Adrenal gland (tissue), 19 donors: ENCODE measurements around the gene NPFF. TPM values are rescaled to one million over a fixed set of nuclear protein-coding genes. Genes with fewer than 3 reads are reported as not detected.
"Not testable (repeated sequence)": the region's sequence is repeated elsewhere in the genome, so short reads cannot be mapped to it uniquely, and the experiment has no call there.

Experiments
- DNase-seq, 7 donors: peaks; one replicate each; pipeline ENCODE4 v3.0.0-alpha.2; 2019 to 2020
- H3K27ac ChIP-seq, 5 donors: fragments of 200-600 bp; sonication (generic) in 4 of 5; 1 replicate in 3 of 5; 2 replicates in 2 of 5; pipeline versions ENCODE4 v1.5.1 to v1.8.0; 2016 to 2020; ENCODE audit warnings: mild to moderate bottlenecking in 1 of 5
- H3K27me3 ChIP-seq: fragments of 200-600 bp; 2 replicates; pipeline ENCODE4 v1.8.0; 2021
- H3K36me3 ChIP-seq, 2 donors: fragments of 200-600 bp; replicated peaks in 1 of 2; 1 replicate in 1 of 2; 2 replicates in 1 of 2; pipeline versions ENCODE4 v1.5.1 to v1.8.0; 2018 to 2022
- H3K4me1 ChIP-seq, 2 donors: fragments of 200-600 bp; replicated peaks in 1 of 2; 1 replicate in 1 of 2; 2 replicates in 1 of 2; pipeline versions ENCODE4 v1.5.1 to v1.8.0; 2018 to 2021
- H3K4me3 ChIP-seq, 4 donors: fragments of 200-600 bp; sonication (generic) in 3 of 4; one replicate each; pipeline ENCODE4 v1.5.1; 2016 to 2018
- H3K9me3 ChIP-seq, 3 donors: fragments of 200-600 bp; sonication (generic) in 1 of 3; replicated peaks in 1 of 3; 1 replicate in 2 of 3; 2 replicates in 1 of 3; pipeline versions ENCODE4 v1.5.1 to v1.8.0; 2016 to 2021
- CTCF ChIP-seq, 6 experiments: fragments of 450-650 bp in 4 of 6; fragments of 200-600 bp in 2 of 6; sonication (generic) in 1 of 6; IDR thresholded peaks; 1 replicate in 5 of 6; 2 replicates in 1 of 6; pipeline versions ENCODE4 v1.5.1 to v1.8.0; 2016 to 2021; ENCODE audit warnings: antibody characterized with exemption in 6 of 6, mild to moderate bottlenecking in 2 of 6, moderate library complexity in 1 of 6
- POLR2A ChIP-seq, 2 donors: fragments of 450-650 bp; IDR thresholded peaks; one replicate each; pipeline ENCODE4 v1.6.1; 2017; ENCODE audit warnings: antibody characterized with exemption in 2 of 2, mild to moderate bottlenecking in 2 of 2, moderate library complexity in 1 of 2
- WGBS, 4 donors: extraction: QIAGEN DNeasy Blood & Tissue Kit in 2 of 4; methylation state at CpG; one replicate each; pipeline versions ENCODE4 v1.1.5 to v1.1.7; 2013 to 2017; 5-methylcytosine and 5-hydroxymethylcytosine counted together
- intact Hi-C, 2 donors: fragments of 100-400 bp; cut with DNase I; formaldehyde crosslinking; loops; one replicate each; pipeline versions ENCODE4 v1.14.1 to v1.15.0; 2022 to 2023
- long read RNA-seq, 10 donors: library from polyadenylated mRNA in 3 of 10; unstranded in 2 of 10; stranded (forward) in 1 of 10; transcript quantifications; one replicate each; pipeline ENCODE4 v2.0.0 and lab custom pipeline, GENCODE V29; 2021 to 2026
- polyA plus RNA-seq, 3 donors: library from polyadenylated mRNA; stranded (reverse); fragments of 200-250 nt in 2 of 3; fragments of 350-450 nt in 1 of 3; fragmentation: Illumina TruSeq in 1 of 3; extraction: RNeasy Lipid Tissue Mini Kit (QIAGEN cat#74804) in 1 of 3; gene quantifications; one replicate each; pipeline ENCODE4 v1.2.3, GENCODE V29; 2013 to 2014
- total RNA-seq, 9 donors: library from RNA; depleted of rRNA in 4 of 9; stranded (reverse); fragments of >200 nt in 4 of 9; fragments of 120-200 nt in 1 of 9; fragmentation: NEBNext Ultra II Directional in 1 of 9; extraction: Animal tissue kit (Norgen Biotek cat#: 25700) in 1 of 9; gene quantifications; one replicate each; pipeline versions ENCODE4 v1.1.0 to v1.2.4, GENCODE V29; 2013 to 2023
- donor health status: healthy with polysubstance abuse.
- donor health status: Bipolar disorder and iron deficiency.
- donor health status: DM: yes; HTN: yes; CAD: no.
- donor health status: DM: no; HTN: no; CAD: no.
- donor health status: DM: no; HTN: no; CAD: no.
- donor health status: DM: yes; HTN: yes; CAD: no.

The NPFF gene
- total RNA-seq (under 1 TPM in 1 of 9 donors, not detected in 8; 0.78 TPM), polyA plus RNA-seq (under 1 TPM in 1 of 3 donors, not detected in 2; 0.27 TPM)
- long read RNA-seq, donor 1 = 0 reads
- long read RNA-seq, donor 2 = 0 reads
- long read RNA-seq, donor 3 = 0 reads
- long read RNA-seq, donor 4 = 0 reads
- long read RNA-seq, donor 5 = 0 reads
- long read RNA-seq, donor 6 = 0 reads
- long read RNA-seq, donor 7 = 0 reads
- long read RNA-seq, donor 8 = 0 reads
- long read RNA-seq, donor 9 = 0 reads
- long read RNA-seq, donor 10 = 0 reads

GRCh38 chr12:53506881-53507602, at the start of gene NPFF:
Gene NPFF (minus strand): TSS chr12:53507484. CDS start chr12:53507474, 10 bp downstream.
- 85 to 98% (median 88%) methylated on average over 6 to 9 of the region's 9 CpGs for WGBS, 4 donors
- H3K27me3 ChIP-seq = no peaks in the 10 kb centered on the region
- peaks cover 0 to 49% of the 10 kb centered on the region in 2 donors for H3K36me3 ChIP-seq
- TF ChIP-seq POLR2A (IDR thresholded peaks at IDR 0.05) = no peak
- TF ChIP-seq CTCF (IDR thresholded peaks at IDR 0.05) = no peak
- H3K4me1 ChIP-seq = peaks cover 8 to 31% of the 10 kb centered on the region in 2 donors
- peak within 1 kb of the TSS in 3 of 5 donors; percentile 74 to 90 (median 78) for H3K27ac ChIP-seq
- no peaks in the 10 kb centered on the region for H3K9me3 ChIP-seq
- H3K4me3 ChIP-seq = no peak within 1 kb of the TSS
- no peak for DNase-seq
- intact Hi-C loops = loop anchor here in 1 of 2 donors (5.0 to 10.0 kb wide), 2 partner anchors 155 to 182 kb away; partner anchors contain the start of gene AAAS

GRCh38 chr12:53552361-53553327, 45.4 kb upstream of the NPFF start:
- TF ChIP-seq POLR2A (IDR thresholded peaks at IDR 0.05) = no peak
- TF ChIP-seq CTCF (IDR thresholded peaks at IDR 0.05) = no peak
- peaks cover 0 to 31% of the 10 kb centered on the region in 2 donors for H3K36me3 ChIP-seq
- intact Hi-C loops = no loop called here
- peaks cover 0 to under 1% of the 10 kb centered on the region in 2 donors for H3K4me1 ChIP-seq
- no peak overlapping the region for H3K4me3 ChIP-seq
- no peak overlapping the region for H3K27ac ChIP-seq
- no peaks in the 10 kb centered on the region for H3K27me3 ChIP-seq
- no peaks in the 10 kb centered on the region for H3K9me3 ChIP-seq
- whole genome bisulfite sequencing, 4 donors = 88 to 91% (median 89%) methylated on average over 13 to 14 of the region's 14 CpGs
- DNase-seq = no peak

GRCh38 chr12:53551889-53552291, 44.6 kb upstream of the NPFF start:
- Histone ChIP-seq H3K27me3 (no peaks in the 10 kb centered on the region), H3K27ac (no peak overlapping the region), H3K4me3 (no peak overlapping the region), H3K4me1 (no peaks in the 10 kb centered on the region), H3K9me3 (no peaks in the 10 kb centered on the region), H3K36me3 (peaks cover 0 to 31% of the 10 kb centered on the region in 2 donors)
- TF ChIP-seq POLR2A (IDR thresholded peaks at IDR 0.05) = no peak
- TF ChIP-seq CTCF (IDR thresholded peaks at IDR 0.05) = no peak
- DNase-seq = no peak
- intact Hi-C loops = no loop called here
- WGBS, 4 donors = 82 to 96% (median 92%) methylated on average over 2 of the region's 2 CpGs

GRCh38 chr12:53550595-53550994, 43.3 kb upstream of the NPFF start:
- TF ChIP-seq POLR2A (IDR thresholded peaks at IDR 0.05) (no peak), CTCF (IDR thresholded peaks at IDR 0.05) (no peak)
- DNase-seq = no peak
- 87 to 96% (median 95%) methylated on average over 1 of the region's 1 CpG for WGBS, 4 donors

GRCh38 chr12:53550131-53550530, 42.8 kb upstream of the NPFF start:
- H3K27me3 ChIP-seq, H3K27ac ChIP-seq, intact Hi-C loops, H3K4me3 ChIP-seq, H3K4me1 ChIP-seq, DNase-seq, H3K9me3 ChIP-seq: not testable (repeated sequence)
- H3K36me3 ChIP-seq = peaks cover 0 to 31% of the 10 kb centered on the region in 2 donors
- WGBS, 4 donors = 92 to 98% (median 95%) methylated on average over 8 of the region's 8 CpGs

More at GRCh38 chr12:53550595-53550994, 43.3 kb upstream of the NPFF start:
- Histone ChIP-seq H3K36me3 (peaks cover 0 to 31% of the 10 kb centered on the region in 2 donors), H3K27me3 (no peaks in the 10 kb centered on the region), H3K4me3 (no peak overlapping the region), H3K4me1 (no peaks in the 10 kb centered on the region), H3K9me3 (no peaks in the 10 kb centered on the region), H3K27ac (no peak overlapping the region)
- intact Hi-C loops = no loop called here

GRCh38 chr12:53548354-53548753, 41.1 kb upstream of the NPFF start:
- H3K27ac ChIP-seq, H3K27me3 ChIP-seq, DNase-seq, H3K9me3 ChIP-seq, H3K4me1 ChIP-seq, H3K4me3 ChIP-seq: not testable (repeated sequence)
- 96 to 98% (median 97%) methylated on average over 6 of the region's 6 CpGs for WGBS, 4 donors
- peaks cover 0 to 32% of the 10 kb centered on the region in 2 donors for H3K36me3 ChIP-seq
- intact Hi-C loops = loop anchor here (5.0 to 10.0 kb wide), 2 partner anchors 129 to 196 kb away; partner anchors contain the start of gene ATP5MC2 (in 1 of the 2)
